ENCODE data around the gene SKIDA1. TPM values are rescaled to one million over a fixed set of nuclear protein-coding genes. Genes with fewer than 3 reads are reported as not detected.

The SKIDA1 gene
- total and polyA plus RNA-seq, 2 donors (not counting 1 experiment from before 2014, with no cell fraction given): 0.28 to 0.50 TPM

DNA sequence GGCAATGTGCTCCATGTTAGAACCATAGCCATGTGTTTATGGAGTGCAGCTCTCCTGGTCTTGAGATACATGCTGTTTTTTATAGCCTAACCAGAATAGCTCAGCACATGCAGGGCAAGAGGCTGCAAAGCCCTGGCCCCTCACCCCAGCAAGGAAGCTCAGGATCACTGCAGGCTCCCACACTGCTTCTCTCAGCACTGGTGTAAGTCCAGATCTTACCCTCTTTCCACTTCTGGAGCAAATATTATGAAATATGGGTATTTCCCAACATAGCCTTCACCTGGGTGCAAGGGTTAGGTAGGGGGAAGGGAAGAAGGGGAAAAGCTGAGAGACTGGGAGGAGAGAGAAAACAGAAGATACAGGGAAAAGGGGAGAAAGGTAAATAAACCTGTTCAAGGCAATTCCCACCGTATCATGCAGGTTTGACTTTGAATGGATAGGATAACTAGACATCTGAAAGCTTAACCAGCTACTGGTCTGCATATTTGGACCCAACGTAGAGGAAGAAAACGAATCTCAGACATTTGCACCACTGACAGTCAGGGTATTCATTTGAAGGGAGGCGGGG is 19.7 kb downstream of the SKIDA1 start:
- Histone ChIP-seq H3K4me2 (ENCODE audit: extremely low read depth, insufficient read depth, low read length) (no peak overlapping the region), H3K27me3 (ENCODE audit: control insufficient read depth, insufficient read depth, low read length) (no peaks in the 10 kb centered on the region), H3K79me2 (ENCODE audit: control insufficient read depth, insufficient read depth, low read length) (no peaks in the 10 kb centered on the region), H4K20me1 (ENCODE audit: control insufficient read depth, extremely low read depth, insufficient read depth, low read length) (no peaks in the 10 kb centered on the region), H3K4me3 (replicated peaks in 1 of 4; ENCODE audit: control extremely low read depth in 1 of 4, insufficient read depth in 1 of 4, low read depth in 3 of 4, low read length in 4 of 4) (no peak overlapping the region), H2AFZ (ENCODE audit: low read length) (no peak overlapping the region), H3K9ac (ENCODE audit: insufficient read depth, low read length) (no peak overlapping the region), H3K4me1 (ENCODE audit: control insufficient read depth, extremely low read depth, insufficient read depth, low read length) (no peaks in the 10 kb centered on the region), H3K27ac (ENCODE audit: insufficient read depth, low read length) (no peak overlapping the region), H3K36me3 (ENCODE audit: control insufficient read depth, insufficient read depth, low read length) (no peaks in the 10 kb centered on the region), H3K9me3 (ENCODE audit: control insufficient read depth, insufficient read depth, low read depth, low read length) (no peaks in the 10 kb centered on the region)
- TF ChIP-seq, protein P1, sequence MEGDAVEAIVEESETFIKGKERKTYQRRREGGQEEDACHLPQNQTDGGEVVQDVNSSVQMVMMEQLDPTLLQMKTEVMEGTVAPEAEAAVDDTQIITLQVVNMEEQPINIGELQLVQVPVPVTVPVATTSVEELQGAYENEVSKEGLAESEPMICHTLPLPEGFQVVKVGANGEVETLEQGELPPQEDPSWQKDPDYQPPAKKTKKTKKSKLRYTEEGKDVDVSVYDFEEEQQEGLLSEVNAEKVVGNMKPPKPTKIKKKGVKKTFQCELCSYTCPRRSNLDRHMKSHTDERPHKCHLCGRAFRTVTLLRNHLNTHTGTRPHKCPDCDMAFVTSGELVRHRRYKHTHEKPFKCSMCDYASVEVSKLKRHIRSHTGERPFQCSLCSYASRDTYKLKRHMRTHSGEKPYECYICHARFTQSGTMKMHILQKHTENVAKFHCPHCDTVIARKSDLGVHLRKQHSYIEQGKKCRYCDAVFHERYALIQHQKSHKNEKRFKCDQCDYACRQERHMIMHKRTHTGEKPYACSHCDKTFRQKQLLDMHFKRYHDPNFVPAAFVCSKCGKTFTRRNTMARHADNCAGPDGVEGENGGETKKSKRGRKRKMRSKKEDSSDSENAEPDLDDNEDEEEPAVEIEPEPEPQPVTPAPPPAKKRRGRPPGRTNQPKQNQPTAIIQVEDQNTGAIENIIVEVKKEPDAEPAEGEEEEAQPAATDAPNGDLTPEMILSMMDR (conservative IDR thresholded peaks at IDR 0.05 in 1 of 2, IDR thresholded peaks at IDR 0.05 in 1 of 2; ENCODE audit: low read depth in 1 of 2, low read length in 2 of 2): no peak
- no peak for TF ChIP-seq EZH2 (IDR thresholded peaks at IDR 0.05; ENCODE audit: low read length, missing control alignments)
- no peak for DNase-seq (ENCODE audit: low read depth in 2 of 2)

DNA sequence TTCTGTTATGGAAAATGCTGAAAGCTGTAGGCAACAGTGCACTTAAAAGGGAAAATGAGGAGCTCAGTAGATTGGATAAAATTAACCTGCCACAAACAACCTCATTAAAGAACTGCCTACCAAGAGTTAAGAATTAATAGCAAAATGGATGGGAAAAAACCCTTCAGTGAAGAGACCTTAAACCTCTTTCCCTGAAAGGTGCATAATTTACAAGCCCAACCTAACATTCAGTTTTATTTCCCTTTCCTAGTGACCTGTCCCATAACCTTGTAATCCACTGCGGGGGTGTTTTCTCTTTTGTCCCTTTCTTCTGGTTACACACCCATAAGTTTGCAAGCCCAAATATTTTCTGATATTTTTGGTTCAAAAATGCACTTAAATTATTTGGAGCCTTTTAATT is 21.9 kb downstream of the SKIDA1 start:
- Histone ChIP-seq H3K4me1 (ENCODE audit: control insufficient read depth, extremely low read depth, insufficient read depth, low read length) (no peaks in the 10 kb centered on the region), H3K4me2 (ENCODE audit: extremely low read depth, insufficient read depth, low read length) (no peak overlapping the region), H3K9ac (ENCODE audit: insufficient read depth, low read length) (no peak overlapping the region), H3K27ac (ENCODE audit: insufficient read depth, low read length) (no peak overlapping the region), H3K9me3 (ENCODE audit: control insufficient read depth, insufficient read depth, low read depth, low read length) (no peaks in the 10 kb centered on the region), H3K79me2 (ENCODE audit: control insufficient read depth, insufficient read depth, low read length) (no peaks in the 10 kb centered on the region), H2AFZ (ENCODE audit: low read length) (no peak overlapping the region), H4K20me1 (ENCODE audit: control insufficient read depth, extremely low read depth, insufficient read depth, low read length) (no peaks in the 10 kb centered on the region), H3K27me3 (ENCODE audit: control insufficient read depth, insufficient read depth, low read length) (no peaks in the 10 kb centered on the region), H3K4me3 (replicated peaks in 1 of 4; ENCODE audit: control extremely low read depth in 1 of 4, insufficient read depth in 1 of 4, low read depth in 3 of 4, low read length in 4 of 4) (no peak overlapping the region), H3K36me3 (ENCODE audit: control insufficient read depth, insufficient read depth, low read length) (no peaks in the 10 kb centered on the region)
- no peak for DNase-seq (ENCODE audit: low read depth in 2 of 2)
- no peak for TF ChIP-seq EZH2 (IDR thresholded peaks at IDR 0.05; ENCODE audit: low read length, missing control alignments)
- TF ChIP-seq, protein P1 (conservative IDR thresholded peaks at IDR 0.05 in 1 of 2, IDR thresholded peaks at IDR 0.05 in 1 of 2; ENCODE audit: low read depth in 1 of 2, low read length in 2 of 2): no peak

DNA sequence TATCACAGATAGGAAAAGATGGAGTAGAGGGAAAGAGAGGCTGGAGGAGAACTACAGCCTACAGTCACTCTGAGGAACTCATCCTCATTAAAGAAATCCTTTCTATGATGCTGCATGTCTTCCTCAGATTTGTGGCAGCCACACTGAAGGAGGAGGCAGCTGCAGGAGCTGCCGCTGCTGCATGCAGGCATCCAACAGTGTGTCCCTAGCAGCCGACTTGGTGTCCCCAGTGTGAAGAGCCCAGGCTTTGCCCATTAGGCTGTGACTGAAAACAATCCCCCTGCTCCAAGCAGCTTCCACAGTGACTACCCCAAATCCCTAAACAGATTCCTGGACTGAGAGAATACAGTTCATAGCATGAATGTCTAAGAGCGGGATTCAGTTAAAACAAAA is 23.1 kb downstream of the SKIDA1 start:
- H3K9me3 ChIP-seq (ENCODE audit: control insufficient read depth, insufficient read depth, low read depth, low read length): no peaks in the 10 kb centered on the region
- H3K36me3 ChIP-seq (ENCODE audit: control insufficient read depth, insufficient read depth, low read length): no peaks in the 10 kb centered on the region
- TF ChIP-seq, protein P1 (conservative IDR thresholded peaks at IDR 0.05 in 1 of 2, IDR thresholded peaks at IDR 0.05 in 1 of 2; ENCODE audit: low read depth in 1 of 2, low read length in 2 of 2): no peak
- no peaks in the 10 kb centered on the region for H3K27me3 ChIP-seq (ENCODE audit: control insufficient read depth, insufficient read depth, low read length)
- H3K4me1 ChIP-seq (ENCODE audit: control insufficient read depth, extremely low read depth, insufficient read depth, low read length): no peaks in the 10 kb centered on the region
- no peak overlapping the region for H3K27ac ChIP-seq (ENCODE audit: insufficient read depth, low read length)
- no peak overlapping the region for H3K9ac ChIP-seq (ENCODE audit: insufficient read depth, low read length)
- no peak for DNase-seq (ENCODE audit: low read depth in 2 of 2)
- no peak overlapping the region for H2AFZ ChIP-seq (ENCODE audit: low read length)
- no peaks in the 10 kb centered on the region for H4K20me1 ChIP-seq (ENCODE audit: control insufficient read depth, extremely low read depth, insufficient read depth, low read length)
- no peaks in the 10 kb centered on the region for H3K79me2 ChIP-seq (ENCODE audit: control insufficient read depth, insufficient read depth, low read length)
- no peak overlapping the region for H3K4me2 ChIP-seq (ENCODE audit: extremely low read depth, insufficient read depth, low read length)
- no peak overlapping the region for H3K4me3 ChIP-seq (replicated peaks in 1 of 4; ENCODE audit: control extremely low read depth in 1 of 4, insufficient read depth in 1 of 4, low read depth in 3 of 4, low read length in 4 of 4)
